HepG2 (cell line): ENCODE measurements around the gene TOX2.

ENCODE experiments used
- CAMTA2 ChIP-seq: sonication (generic); formaldehyde crosslinking; IDR thresholded peaks from 2 replicates; pipeline ENCODE4 v1.4.0; 2020; ENCODE audit warnings: mild to moderate bottlenecking, missing genetic modification reagents, borderline replicate concordance
- RAD21 ChIP-seq: fragments of 450-650 bp; formaldehyde crosslinking; IDR thresholded peaks from 2 replicates; pipeline ENCODE4 v1.5.0; 2020; ENCODE audit warnings: mild to moderate bottlenecking
- ZNF20 ChIP-seq: sonication (generic); formaldehyde crosslinking; IDR thresholded peaks from 2 replicates; pipeline ENCODE4 v1.4.0; 2020; ENCODE audit warnings: mild to moderate bottlenecking, moderate library complexity, missing genetic modification reagents
- TF ChIP-seq, protein P1 (sequence below): sonication (generic); formaldehyde crosslinking; IDR thresholded peaks from 2 replicates; pipeline ENCODE4 v1.5.0; 2020; ENCODE audit warnings: mild to moderate bottlenecking, missing genetic modification reagents, moderate library complexity
- TF ChIP-seq, protein P2 (sequence below): sonication (generic); formaldehyde crosslinking; IDR thresholded peaks from 2 replicates; pipeline ENCODE4 v1.5.0; 2020; ENCODE audit warnings: missing genetic modification reagents

- TF ChIP-seq ZNF20 (CRISPR knock-in tag): no peak
- TF ChIP-seq, protein P1, sequence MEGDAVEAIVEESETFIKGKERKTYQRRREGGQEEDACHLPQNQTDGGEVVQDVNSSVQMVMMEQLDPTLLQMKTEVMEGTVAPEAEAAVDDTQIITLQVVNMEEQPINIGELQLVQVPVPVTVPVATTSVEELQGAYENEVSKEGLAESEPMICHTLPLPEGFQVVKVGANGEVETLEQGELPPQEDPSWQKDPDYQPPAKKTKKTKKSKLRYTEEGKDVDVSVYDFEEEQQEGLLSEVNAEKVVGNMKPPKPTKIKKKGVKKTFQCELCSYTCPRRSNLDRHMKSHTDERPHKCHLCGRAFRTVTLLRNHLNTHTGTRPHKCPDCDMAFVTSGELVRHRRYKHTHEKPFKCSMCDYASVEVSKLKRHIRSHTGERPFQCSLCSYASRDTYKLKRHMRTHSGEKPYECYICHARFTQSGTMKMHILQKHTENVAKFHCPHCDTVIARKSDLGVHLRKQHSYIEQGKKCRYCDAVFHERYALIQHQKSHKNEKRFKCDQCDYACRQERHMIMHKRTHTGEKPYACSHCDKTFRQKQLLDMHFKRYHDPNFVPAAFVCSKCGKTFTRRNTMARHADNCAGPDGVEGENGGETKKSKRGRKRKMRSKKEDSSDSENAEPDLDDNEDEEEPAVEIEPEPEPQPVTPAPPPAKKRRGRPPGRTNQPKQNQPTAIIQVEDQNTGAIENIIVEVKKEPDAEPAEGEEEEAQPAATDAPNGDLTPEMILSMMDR (CRISPR knock-in tag): no peak
- no peak for TF ChIP-seq CAMTA2
- TF ChIP-seq, protein P2, sequence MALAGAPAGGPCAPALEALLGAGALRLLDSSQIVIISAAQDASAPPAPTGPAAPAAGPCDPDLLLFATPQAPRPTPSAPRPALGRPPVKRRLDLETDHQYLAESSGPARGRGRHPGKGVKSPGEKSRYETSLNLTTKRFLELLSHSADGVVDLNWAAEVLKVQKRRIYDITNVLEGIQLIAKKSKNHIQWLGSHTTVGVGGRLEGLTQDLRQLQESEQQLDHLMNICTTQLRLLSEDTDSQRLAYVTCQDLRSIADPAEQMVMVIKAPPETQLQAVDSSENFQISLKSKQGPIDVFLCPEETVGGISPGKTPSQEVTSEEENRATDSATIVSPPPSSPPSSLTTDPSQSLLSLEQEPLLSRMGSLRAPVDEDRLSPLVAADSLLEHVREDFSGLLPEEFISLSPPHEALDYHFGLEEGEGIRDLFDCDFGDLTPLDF (CRISPR knock-in tag): no peak
- no peak for TF ChIP-seq RAD21 (CRISPR knock-in tag)
Observed at GRCh38 chr20:43894491-43894890, 20.2 kb upstream of the TOX2 start.
